NCI-H226 (cell line): ENCODE results near the gene LRCH4.
"Not testable (repeated sequence)": the region's sequence is repeated elsewhere in the genome, so short reads cannot be mapped to it uniquely, and the experiment has no call there.

ENCODE experiments used
- DNase-seq: peaks from one replicate; pipeline ENCODE4 v3.0.0-alpha.2; 2015

The LRCH4 gene

GRCh38 chr7:100540073-100540723 is 45.7 kb downstream of the LRCH4 start:
- no peak for DNase-seq

- no peak for DNase-seq
Observed at GRCh38 chr7:100539436-100540006, 46.4 kb downstream of the LRCH4 start.

GRCh38 chr7:100538654-100539435 is 47.1 kb downstream of the LRCH4 start, which contains the start of gene AGFG2:
Gene AGFG2, plus strand, starts transcription at chr7:100539203. Its CDS starts 144 bp downstream, at chr7:100539347.
- peak; percentile 100 for DNase-seq

- no peak for DNase-seq
Observed at GRCh38 chr7:100538348-100538653, 47.6 kb downstream of the LRCH4 start.

- DNase-seq, result not testable (repeated sequence)
Observed at GRCh38 chr7:100536695-100537094, 49.2 kb downstream of the LRCH4 start.

- DNase-seq, result not testable (repeated sequence)
Observed at GRCh38 chr7:100535982-100536381, 49.9 kb downstream of the LRCH4 start.

- DNase-seq, result no peak
Observed at GRCh38 chr7:100532165-100533022, 53.5 kb downstream of the LRCH4 start.

- not testable (repeated sequence) for DNase-seq
Observed at GRCh38 chr7:100528108-100528866, 57.6 kb downstream of the LRCH4 start.
